Measurements from ENCODE around the gene NACC2. TPM values are rescaled to one million over a fixed set of nuclear protein-coding genes. Genes with fewer than 3 reads are reported as not detected.

Gene NACC2
- total RNA-seq, 6 experiments from 2014 or later: 38.2 to 46.7 (median 40.2) TPM

- H3K9me3 Mint-ChIP-seq: no peaks in the 10 kb centered on the region
- H3K27ac Mint-ChIP-seq: no peak overlapping the region; the same call in 1 of the 2 replicates
- no peak for DNase-seq
- H3K27me3 Mint-ChIP-seq (ENCODE audit: insufficient read depth): no peaks in the 10 kb centered on the region; the same call in 1 of the 2 replicates
- peaks cover 7% of the 10 kb centered on the region for H3K4me1 Mint-ChIP-seq (ENCODE audit: low read depth)
- TF ChIP-seq, protein P1, sequence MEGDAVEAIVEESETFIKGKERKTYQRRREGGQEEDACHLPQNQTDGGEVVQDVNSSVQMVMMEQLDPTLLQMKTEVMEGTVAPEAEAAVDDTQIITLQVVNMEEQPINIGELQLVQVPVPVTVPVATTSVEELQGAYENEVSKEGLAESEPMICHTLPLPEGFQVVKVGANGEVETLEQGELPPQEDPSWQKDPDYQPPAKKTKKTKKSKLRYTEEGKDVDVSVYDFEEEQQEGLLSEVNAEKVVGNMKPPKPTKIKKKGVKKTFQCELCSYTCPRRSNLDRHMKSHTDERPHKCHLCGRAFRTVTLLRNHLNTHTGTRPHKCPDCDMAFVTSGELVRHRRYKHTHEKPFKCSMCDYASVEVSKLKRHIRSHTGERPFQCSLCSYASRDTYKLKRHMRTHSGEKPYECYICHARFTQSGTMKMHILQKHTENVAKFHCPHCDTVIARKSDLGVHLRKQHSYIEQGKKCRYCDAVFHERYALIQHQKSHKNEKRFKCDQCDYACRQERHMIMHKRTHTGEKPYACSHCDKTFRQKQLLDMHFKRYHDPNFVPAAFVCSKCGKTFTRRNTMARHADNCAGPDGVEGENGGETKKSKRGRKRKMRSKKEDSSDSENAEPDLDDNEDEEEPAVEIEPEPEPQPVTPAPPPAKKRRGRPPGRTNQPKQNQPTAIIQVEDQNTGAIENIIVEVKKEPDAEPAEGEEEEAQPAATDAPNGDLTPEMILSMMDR (IDR thresholded peaks at IDR 0.05): no peak
- no peak overlapping the region for H3K4me3 Mint-ChIP-seq
- no peaks in the 10 kb centered on the region for H3K36me3 Mint-ChIP-seq (ENCODE audit: low read depth)
These were observed 9.3 kb downstream of the NACC2 start for GRCh38 chr9:136085815-136086212.

GRCh38 chr9:136084063-136084944, 10.8 kb downstream of the NACC2 start:
- no peaks in the 10 kb centered on the region for H3K9me3 Mint-ChIP-seq
- TF ChIP-seq, protein P1 (IDR thresholded peaks at IDR 0.05): no peak
- no peaks in the 10 kb centered on the region for H3K4me1 Mint-ChIP-seq (ENCODE audit: low read depth)
- no peak for DNase-seq
- H3K4me3 Mint-ChIP-seq: no peak overlapping the region
- no peaks in the 10 kb centered on the region; the same call in none of the 2 replicates for H3K27me3 Mint-ChIP-seq (ENCODE audit: insufficient read depth)
- H3K36me3 Mint-ChIP-seq (ENCODE audit: low read depth): no peaks in the 10 kb centered on the region
- no peak overlapping the region for H3K27ac Mint-ChIP-seq

DNA sequence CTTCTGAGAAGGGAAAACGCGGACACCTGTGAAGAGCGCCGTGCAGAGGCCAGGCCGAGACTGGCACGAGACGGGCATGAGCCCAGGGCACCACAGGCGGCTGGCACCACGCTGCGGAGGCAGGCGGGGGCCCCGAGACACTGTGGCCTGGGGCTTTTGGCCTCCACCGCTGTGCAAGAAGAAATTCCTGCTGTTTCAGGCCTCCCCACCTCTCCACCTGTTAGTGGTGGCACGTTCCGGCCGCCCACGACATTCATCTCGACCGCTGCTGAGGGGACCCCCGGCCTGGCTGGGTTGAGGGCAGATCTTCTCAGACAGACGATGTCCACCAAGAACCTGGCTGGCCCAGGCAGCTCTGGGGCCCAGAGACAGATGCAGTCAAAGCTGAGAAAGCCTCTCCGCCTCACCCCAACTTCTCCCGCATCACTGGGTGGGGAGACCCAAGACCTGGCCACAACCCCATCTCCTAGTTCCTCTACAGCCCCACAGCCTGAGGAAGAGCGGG, 11.5 kb downstream of the NACC2 start:
- no peak overlapping the region for H3K27ac Mint-ChIP-seq
- no peaks in the 10 kb centered on the region for H3K4me1 Mint-ChIP-seq (ENCODE audit: low read depth)
- H3K4me3 Mint-ChIP-seq: no peak overlapping the region
- TF ChIP-seq, protein P1 (IDR thresholded peaks at IDR 0.05): no peak
- H3K36me3 Mint-ChIP-seq (ENCODE audit: low read depth): no peaks in the 10 kb centered on the region
- DNase-seq: no peak
- H3K27me3 Mint-ChIP-seq (ENCODE audit: insufficient read depth): no peaks in the 10 kb centered on the region; the same call in none of the 2 replicates
- H3K9me3 Mint-ChIP-seq: no peaks in the 10 kb centered on the region

DNA sequence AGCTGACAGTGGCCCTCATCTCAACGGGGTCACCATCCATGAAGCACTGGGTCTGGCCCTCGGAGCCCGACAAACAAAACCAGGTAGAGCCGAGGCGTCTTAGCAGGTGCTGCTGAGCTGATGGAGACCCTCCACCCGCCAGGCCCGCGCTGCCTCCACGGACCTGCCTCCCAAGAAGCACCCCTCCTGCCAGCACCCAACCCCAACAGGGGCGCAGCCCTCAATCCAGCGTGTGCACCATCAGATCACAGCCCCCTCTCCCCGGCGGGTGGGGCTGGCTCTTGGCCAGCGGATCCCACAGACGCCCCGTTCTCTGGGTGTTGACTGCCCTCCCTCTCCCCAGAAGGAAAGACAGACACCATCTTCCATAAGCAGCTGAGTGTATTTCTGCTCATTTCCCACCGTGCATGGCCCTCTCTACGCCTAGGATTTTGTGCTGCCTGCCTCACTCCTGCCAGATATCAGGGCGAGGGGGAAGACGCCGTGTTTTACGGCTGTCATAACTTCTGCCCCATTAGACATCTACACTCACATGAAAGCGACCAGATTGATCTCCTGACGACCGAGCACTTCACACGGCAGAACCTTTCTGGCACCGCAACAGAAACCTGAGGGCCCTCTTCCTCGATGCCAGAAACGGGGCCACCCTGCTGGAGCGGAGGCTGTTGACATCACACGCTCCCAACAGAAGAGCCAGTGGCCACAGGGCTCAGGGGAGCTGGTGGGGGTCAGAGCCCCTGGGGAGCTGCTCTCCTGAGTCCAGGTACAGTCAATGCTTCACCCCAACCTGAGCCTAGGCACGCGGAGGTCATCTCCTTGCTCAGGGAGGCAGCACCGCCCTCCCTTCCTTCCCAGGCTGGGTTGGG, 12.4 kb downstream of the NACC2 start:
- Mint-ChIP-seq H3K36me3 (ENCODE audit: low read depth) (no peaks in the 10 kb centered on the region), H3K4me3 (no peak overlapping the region), H3K27ac (no peak overlapping the region), H3K27me3 (ENCODE audit: insufficient read depth) (no peaks in the 10 kb centered on the region; the same call in none of the 2 replicates), H3K9me3 (no peaks in the 10 kb centered on the region), H3K4me1 (ENCODE audit: low read depth) (no peaks in the 10 kb centered on the region)
- no peak for DNase-seq
- TF ChIP-seq, protein P1 (IDR thresholded peaks at IDR 0.05): no peak

- DNase-seq: no peak
- H3K27me3 Mint-ChIP-seq (ENCODE audit: insufficient read depth): no peaks in the 10 kb centered on the region; the same call in none of the 2 replicates
These were observed 13.1 kb downstream of the NACC2 start for GRCh38 chr9:136081826-136082495.

More at GRCh38 chr9:136081826-136082495, 13.1 kb downstream of the NACC2 start:
- TF ChIP-seq, protein P1 (IDR thresholded peaks at IDR 0.05): no peak
- Mint-ChIP-seq H3K4me3 (no peak overlapping the region), H3K27ac (no peak overlapping the region), H3K36me3 (ENCODE audit: low read depth) (0 out of 2 replicates have a peak, but pooled peaks cover 4% of the 10 kb centered on the region), H3K9me3 (no peaks in the 10 kb centered on the region), H3K4me1 (ENCODE audit: low read depth) (peaks cover 5% of the 10 kb centered on the region; the same call in 1 of the 2 replicates)

Measured in HFFc6 (cell line).